PC-3 (cell line): ENCODE measurements around the gene MUC20. TPM values are rescaled to one million over a fixed set of nuclear protein-coding genes. Genes with fewer than 3 reads are reported as not detected.
"Not testable (repeated sequence)": the region's sequence is repeated elsewhere in the genome, so short reads cannot be mapped to it uniquely, and the experiment has no call there.

Experiments
- ATAC-seq: fragments of 200-7000 bp; cut with Tn5 transposase; 2 replicates; pipeline ENCODE4 v1.9.1; 2020; ENCODE audit warnings: mild to moderate bottlenecking, moderate library complexity
- BruUV-seq: library from RNA; stranded (reverse); fragments of 400-500 nt; replicated peaks from 2 replicates; lab custom pipeline; 2021; lab: Mats Ljungman, UMichigan
- CTCF ChIA-PET: fragments of 300-600 bp; sonication (Branson Sonifier 250); formaldehyde crosslinking; loops from one replicate; lab custom pipeline; 2022; ENCODE audit warnings: antibody characterized with exemption; lab: Charles Lee
- POLR2A ChIA-PET: fragments of 300-600 bp; sonication (Branson Sonifier 250); formaldehyde crosslinking; loops from one replicate; lab custom pipeline; 2022; ENCODE audit warnings: antibody characterized with exemption; ENCODE audit not compliant: unreplicated experiment; lab: Charles Lee
- DNase-seq: peaks from one replicate; pipeline ENCODE4 v3.0.0-alpha.2; 2015
- H2AFZ ChIP-seq: fragments of 300-600 bp; sonication (generic); 2 replicates; pipeline ENCODE4 v1.6.0; 2016; ENCODE audit warnings: antibody characterized with exemption, low read length
- H3F3A ChIP-seq: fragments of 300-600 bp; sonication (generic); one replicate; pipeline ENCODE4 v1.6.0; 2017; ENCODE audit warnings: antibody characterized with exemption, low read length, control low read depth, mild to moderate bottlenecking; ENCODE audit not compliant: unreplicated experiment
- H3K27ac ChIP-seq: fragments of 300-600 bp; sonication (generic); 2 replicates; pipeline ENCODE4 v1.5.1; 2016; ENCODE audit warnings: mild to moderate bottlenecking, low read length
- H3K27me3 ChIP-seq: fragments of 300-600 bp; sonication (generic); 2 replicates; pipeline ENCODE4 v1.6.1; 2016; ENCODE audit warnings: low read length, mixed read lengths
- H3K36me3 ChIP-seq: fragments of 300-600 bp; sonication (generic); 2 replicates; pipeline ENCODE4 v1.6.1; 2016; ENCODE audit warnings: low read depth, mixed run types, low read length, mixed read lengths
- H3K4me1 ChIP-seq: fragments of 300-600 bp; sonication (generic); 2 replicates; pipeline ENCODE4 v1.5.1; 2016; ENCODE audit warnings: low read length; ENCODE audit not compliant: insufficient read depth
- H3K4me2 ChIP-seq: fragments of 300-600 bp; sonication (generic); 2 replicates; pipeline ENCODE4 v1.6.0; 2016; ENCODE audit warnings: low read length
- H3K4me3 ChIP-seq: fragments of 300-600 bp; sonication (generic); 2 replicates; pipeline ENCODE4 v1.5.1; 2016; ENCODE audit warnings: mild to moderate bottlenecking, low read length, mixed read lengths
- H3K79me2 ChIP-seq: fragments of 300-600 bp; sonication (generic); 2 replicates; pipeline ENCODE4 v1.6.1; 2017; ENCODE audit warnings: low read length, mixed read lengths
- H3K9ac ChIP-seq: fragments of 300-600 bp; sonication (generic); 2 replicates; pipeline ENCODE4 v1.6.0; 2016; ENCODE audit warnings: mild to moderate bottlenecking, low read length
- H3K9me2 ChIP-seq: fragments of 300-600 bp; sonication (generic); replicated peaks from 2 replicates; pipeline ENCODE4 v1.6.1; 2016; ENCODE audit warnings: mixed run types, low read length, mixed read lengths
- H3K9me3 ChIP-seq: fragments of 300-600 bp; sonication (generic); 2 replicates; pipeline ENCODE4 v1.6.1; 2016; ENCODE audit warnings: low read length, mixed read lengths
- H4K20me1 ChIP-seq: fragments of 300-600 bp; sonication (generic); 2 replicates; pipeline ENCODE4 v1.6.1; 2016; ENCODE audit warnings: low read length, mixed read lengths
- EZH2 ChIP-seq: fragments of 300-600 bp; sonication (generic); IDR thresholded peaks from one replicate; pipeline ENCODE4 v1.6.1; 2017; ENCODE audit warnings: antibody characterized with exemption, mild to moderate bottlenecking, low read length; ENCODE audit not compliant: unreplicated experiment
- EZH2phosphoT487 ChIP-seq: fragments of 300-600 bp; sonication (generic); IDR thresholded peaks from 2 replicates; pipeline ENCODE4 v1.6.1; 2018; ENCODE audit warnings: mild to moderate bottlenecking, antibody characterized with exemption, low read length, borderline replicate concordance
- intact Hi-C: fragments of 100-400 bp; cut with micrococcal nuclease; formaldehyde crosslinking; loops from 2 replicates; pipeline ENCODE4 v1.9.0; 2023
- microRNA-seq: library from miRNA; unstranded; fragments of <30 nt; microRNA quantifications from one replicate; pipeline ENCODE4 v1.1.0, GENCODE V29; 2020; ENCODE audit not compliant: unreplicated experiment
- total RNA-seq: library from RNA; depleted of rRNA; stranded (reverse); fragments of >200 nt; gene quantifications from 2 replicates; pipeline ENCODE4 v1.2.3, GENCODE V29; 2014; rRNA removed
- TF ChIP-seq, protein P1 (sequence below): fragments of 300-600 bp; sonication (generic); conservative IDR thresholded peaks from 2 replicates; pipeline ENCODE4 v1.5.1; 2017; ENCODE audit warnings: antibody characterized with exemption, low read depth, mild to moderate bottlenecking, low read length

The MUC20 gene
- total RNA-seq, 1 experiment from 2014 or later, result 0.69 TPM

DNA sequence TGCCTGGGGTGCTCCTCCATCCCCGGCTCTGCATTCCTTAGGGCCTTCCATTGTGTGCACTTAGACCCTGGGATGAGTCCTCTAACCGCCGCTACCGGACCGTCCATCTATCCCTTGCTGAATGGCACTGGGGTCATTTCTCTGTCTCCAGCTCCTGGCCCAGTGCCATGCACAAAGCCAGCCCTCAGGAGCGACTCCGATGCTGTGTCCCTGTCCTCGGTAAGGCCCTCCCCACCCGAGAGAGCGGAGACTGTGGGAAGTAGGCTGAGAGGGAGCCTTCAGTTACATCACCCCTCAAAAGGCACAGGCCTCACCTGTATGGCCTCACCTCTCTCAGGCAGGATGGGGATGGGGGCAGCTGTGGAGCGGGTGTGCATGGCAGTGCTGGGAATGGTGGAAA lies 57.2 kb downstream of the MUC20 start:
- Histone ChIP-seq H3K27me3 (no peaks in the 10 kb centered on the region), H3K9me3 (no peaks in the 10 kb centered on the region), H3K4me3 (no peak overlapping the region), H3K79me2 (no peaks in the 10 kb centered on the region), H4K20me1 (no peaks in the 10 kb centered on the region), H3K4me1 (no peaks in the 10 kb centered on the region), H3K9me2 (no peaks in the 10 kb centered on the region), H3K27ac (no peak overlapping the region), H3K36me3 (no peaks in the 10 kb centered on the region), H2AFZ (no peak overlapping the region), H3F3A (no peaks in the 10 kb centered on the region), H3K9ac (no peak overlapping the region), H3K4me2 (no peak overlapping the region)
- CTCF ChIA-PET, result interaction anchor here (0.6 kb wide), 1 partner anchor 77 kb away, joined by 3 read pairs; no protein-coding TSS in a partner anchor
- no TSS peak for BruUV-seq
- POLR2A ChIA-PET, result no interaction called here
- TF ChIP-seq EZH2 (no peak), EZH2phosphoT487 (no peak)
- TF ChIP-seq, protein P1, sequence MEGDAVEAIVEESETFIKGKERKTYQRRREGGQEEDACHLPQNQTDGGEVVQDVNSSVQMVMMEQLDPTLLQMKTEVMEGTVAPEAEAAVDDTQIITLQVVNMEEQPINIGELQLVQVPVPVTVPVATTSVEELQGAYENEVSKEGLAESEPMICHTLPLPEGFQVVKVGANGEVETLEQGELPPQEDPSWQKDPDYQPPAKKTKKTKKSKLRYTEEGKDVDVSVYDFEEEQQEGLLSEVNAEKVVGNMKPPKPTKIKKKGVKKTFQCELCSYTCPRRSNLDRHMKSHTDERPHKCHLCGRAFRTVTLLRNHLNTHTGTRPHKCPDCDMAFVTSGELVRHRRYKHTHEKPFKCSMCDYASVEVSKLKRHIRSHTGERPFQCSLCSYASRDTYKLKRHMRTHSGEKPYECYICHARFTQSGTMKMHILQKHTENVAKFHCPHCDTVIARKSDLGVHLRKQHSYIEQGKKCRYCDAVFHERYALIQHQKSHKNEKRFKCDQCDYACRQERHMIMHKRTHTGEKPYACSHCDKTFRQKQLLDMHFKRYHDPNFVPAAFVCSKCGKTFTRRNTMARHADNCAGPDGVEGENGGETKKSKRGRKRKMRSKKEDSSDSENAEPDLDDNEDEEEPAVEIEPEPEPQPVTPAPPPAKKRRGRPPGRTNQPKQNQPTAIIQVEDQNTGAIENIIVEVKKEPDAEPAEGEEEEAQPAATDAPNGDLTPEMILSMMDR, result no peak
- DNase-seq (no peak), ATAC-seq (no peak)
- intact Hi-C loops, result no loop called here

DNA sequence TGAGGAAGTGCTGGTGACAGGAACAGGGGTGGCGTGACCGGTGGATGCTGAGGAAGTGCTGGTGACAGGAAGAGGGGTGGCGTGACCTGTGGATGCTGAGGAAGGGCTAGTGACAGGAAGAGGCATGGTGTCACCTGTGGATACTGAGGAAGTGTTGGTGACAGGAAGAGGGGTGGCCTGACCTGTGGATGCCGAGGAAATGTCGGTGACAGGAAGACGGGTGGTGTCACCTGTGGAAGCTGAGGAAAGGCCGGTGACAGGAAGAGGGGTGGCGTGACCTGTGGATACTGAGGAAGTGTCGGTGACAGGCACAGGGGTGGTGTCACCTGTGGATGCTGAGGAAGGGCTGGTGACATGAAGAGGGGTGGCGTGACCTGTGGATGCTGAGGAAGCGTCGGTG lies 60.5 kb downstream of the MUC20 start:
- H3K9ac ChIP-seq, H2AFZ ChIP-seq, H3K36me3 ChIP-seq, H3K9me2 ChIP-seq, H3K79me2 ChIP-seq, H3K27me3 ChIP-seq, H3K27ac ChIP-seq, POLR2A ChIA-PET, BruUV-seq, H3K4me2 ChIP-seq, ATAC-seq, H4K20me1 ChIP-seq, H3K4me3 ChIP-seq, H3K9me3 ChIP-seq, intact Hi-C loops, H3K4me1 ChIP-seq, DNase-seq, H3F3A ChIP-seq, CTCF ChIA-PET: not testable (repeated sequence)

Small RNA genes within 50 kb of the gene (microRNA-seq; reads per million reads assigned to microRNA genes)
- gene MIR570, result 1.5 reads per million

Other genes starting within 250 kb of the MUC20 start
- gene PPP1R2, start 177.7 kb upstream of the MUC20 start, total RNA-seq, result 132 and 150 TPM in 2 replicates
- gene APOD, start 137.0 kb upstream of the MUC20 start, total RNA-seq, result 0.29 TPM in 1 of 2 replicates, not detected in the other
- not detected in 2 replicates for gene MUC4, start 91.0 kb downstream of the MUC20 start, total RNA-seq
- gene TNK2, start 187.6 kb downstream of the MUC20 start, total RNA-seq, result 43.7 and 49.3 TPM in 2 replicates